ENCODE results near the gene METRN.

Gene METRN

DNA sequence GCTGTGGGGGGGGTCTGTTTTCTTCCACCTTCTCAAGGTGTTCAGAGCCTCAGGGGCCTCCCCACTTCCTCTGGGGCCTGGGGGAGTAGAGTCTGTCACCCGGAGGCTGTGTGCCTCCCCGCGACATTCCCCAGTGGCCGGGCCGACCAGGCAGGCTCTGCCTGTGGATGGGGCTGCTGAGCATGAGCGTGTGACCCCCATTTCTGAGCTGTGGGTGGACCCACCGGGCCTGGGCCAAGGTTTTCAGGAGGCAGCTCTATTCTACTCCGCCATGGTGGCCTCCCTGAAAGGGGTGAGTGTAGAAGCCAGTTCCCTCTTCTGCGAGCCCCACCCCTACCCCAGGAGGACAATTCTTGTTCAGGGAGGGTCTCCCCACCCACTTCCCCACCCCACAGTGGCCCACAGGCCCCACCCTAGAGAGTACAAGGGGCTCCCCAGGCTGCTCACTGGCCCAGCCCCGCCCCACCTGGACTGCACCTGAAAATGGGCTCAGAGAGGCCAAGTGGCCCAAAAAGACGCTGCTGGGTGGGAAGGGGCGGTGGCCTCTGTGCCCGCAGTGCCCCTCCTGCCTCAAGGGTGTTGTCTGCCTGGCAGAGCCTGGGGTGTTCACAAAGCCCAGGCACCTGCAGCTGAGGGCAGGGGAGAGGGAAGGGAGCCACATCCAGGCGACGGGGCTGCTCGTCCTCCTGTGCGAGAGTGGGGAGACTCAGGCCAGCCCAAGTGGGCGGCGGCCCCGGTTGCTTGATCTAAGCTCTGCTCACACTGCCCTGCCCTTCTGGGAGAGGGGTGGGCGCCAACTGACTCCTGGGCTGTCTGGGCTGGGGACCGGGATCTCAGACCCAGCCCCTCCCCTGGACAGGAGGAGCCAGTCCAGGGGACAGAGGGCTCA lies 47.0 kb downstream of the METRN start:
- DNase-seq, result no peak

- no peak for DNase-seq
Observed at GRCh38 chr16:762595-763268, 47.8 kb downstream of the METRN start.

GRCh38 chr16:763369-764183 lies 48.7 kb downstream of the METRN start:
- DNase-seq, result no peak

GRCh38 chr16:764184-764750 lies 49.3 kb downstream of the METRN start:
- DNase-seq, result no peak

GRCh38 chr16:764848-765487 lies 50.0 kb downstream of the METRN start:
- DNase-seq, result no peak

DNA sequence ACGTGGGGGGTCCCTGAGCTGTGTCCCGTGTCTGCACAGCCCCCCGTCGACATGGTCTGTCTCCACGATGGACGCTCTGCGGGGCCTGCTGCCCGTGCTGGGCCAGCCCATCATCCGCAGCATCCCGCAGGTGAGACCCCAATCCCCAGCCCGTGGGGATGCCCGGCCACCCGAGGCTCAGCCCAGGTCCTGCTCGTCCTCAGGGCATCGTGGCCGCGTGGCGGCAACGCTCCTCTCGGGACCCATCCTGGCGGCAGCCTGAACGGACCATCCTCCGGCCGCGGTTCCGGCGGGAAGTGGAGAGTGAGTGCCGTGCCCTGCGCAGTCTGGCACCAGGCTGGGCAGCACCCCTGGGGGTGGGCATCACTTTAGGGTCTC lies 50.6 kb downstream of the METRN start:
- no peak for DNase-seq

DNA sequence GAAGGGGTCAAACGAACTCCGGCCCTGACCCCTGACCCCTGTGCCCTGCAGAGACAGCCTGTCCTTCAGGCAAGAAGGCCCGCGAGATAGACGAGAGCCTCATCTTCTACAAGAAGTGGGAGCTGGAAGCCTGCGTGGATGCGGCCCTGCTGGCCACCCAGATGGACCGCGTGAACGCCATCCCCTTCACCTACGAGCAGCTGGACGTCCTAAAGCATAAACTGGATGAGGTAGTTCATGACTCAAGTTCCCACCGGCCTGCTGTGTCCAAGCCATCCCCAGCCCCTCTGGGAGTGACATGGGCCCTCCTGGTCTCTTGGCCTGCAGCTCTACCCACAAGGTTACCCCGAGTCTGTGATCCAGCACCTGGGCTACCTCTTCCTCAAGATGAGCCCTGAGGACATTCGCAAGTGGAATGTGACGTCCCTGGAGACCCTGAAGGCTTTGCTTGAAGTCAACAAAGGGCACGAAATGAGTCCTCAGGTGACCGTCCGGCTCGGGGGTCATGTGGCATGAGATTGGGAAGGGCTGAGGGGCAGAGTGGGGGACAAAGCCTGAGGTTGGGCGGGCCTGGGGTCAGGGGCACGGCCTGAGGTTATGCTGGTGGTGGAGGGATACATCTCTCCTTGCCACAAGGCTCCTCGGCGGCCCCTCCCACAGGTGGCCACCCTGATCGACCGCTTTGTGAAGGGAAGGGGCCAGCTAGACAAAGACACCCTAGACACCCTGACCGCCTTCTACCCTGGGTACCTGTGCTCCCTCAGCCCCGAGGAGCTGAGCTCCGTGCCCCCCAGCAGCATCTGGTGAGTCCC lies 51.3 kb downstream of the METRN start:
- DNase-seq, result no peak

DNA sequence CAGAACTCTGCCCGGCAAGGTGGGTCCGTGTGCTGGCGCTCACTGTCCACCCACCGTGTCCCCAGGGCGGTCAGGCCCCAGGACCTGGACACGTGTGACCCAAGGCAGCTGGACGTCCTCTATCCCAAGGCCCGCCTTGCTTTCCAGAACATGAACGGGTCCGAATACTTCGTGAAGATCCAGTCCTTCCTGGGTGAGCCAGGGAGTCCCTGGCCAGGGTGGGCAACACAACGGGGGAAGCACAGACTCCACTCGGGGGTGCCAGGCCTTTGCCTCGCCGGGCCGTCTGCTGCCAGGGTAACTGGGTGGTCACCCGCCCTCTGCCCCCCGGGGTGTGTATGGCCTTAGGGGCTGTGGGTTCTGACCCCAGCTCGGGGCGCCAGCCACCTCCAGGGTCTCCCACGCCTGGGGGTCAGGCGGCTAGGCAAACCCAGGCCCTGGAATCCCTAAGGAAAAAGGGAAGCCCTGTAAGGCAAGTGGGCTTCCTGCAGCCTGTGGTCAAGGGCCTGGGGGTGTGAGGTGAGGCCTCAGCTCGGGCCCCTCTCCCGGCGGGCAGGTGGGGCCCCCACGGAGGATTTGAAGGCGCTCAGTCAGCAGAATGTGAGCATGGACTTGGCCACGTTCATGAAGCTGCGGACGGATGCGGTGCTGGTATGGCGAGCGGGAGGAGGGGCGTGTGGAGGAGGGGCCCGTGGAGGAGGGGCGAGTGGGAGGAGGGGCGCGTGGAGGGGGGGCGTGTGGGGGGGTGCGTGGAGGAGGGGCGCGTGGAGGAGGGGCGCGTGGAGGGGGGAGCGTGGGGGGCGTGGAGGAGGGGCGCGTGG lies 52.1 kb downstream of the METRN start:
- no peak for DNase-seq

DNA sequence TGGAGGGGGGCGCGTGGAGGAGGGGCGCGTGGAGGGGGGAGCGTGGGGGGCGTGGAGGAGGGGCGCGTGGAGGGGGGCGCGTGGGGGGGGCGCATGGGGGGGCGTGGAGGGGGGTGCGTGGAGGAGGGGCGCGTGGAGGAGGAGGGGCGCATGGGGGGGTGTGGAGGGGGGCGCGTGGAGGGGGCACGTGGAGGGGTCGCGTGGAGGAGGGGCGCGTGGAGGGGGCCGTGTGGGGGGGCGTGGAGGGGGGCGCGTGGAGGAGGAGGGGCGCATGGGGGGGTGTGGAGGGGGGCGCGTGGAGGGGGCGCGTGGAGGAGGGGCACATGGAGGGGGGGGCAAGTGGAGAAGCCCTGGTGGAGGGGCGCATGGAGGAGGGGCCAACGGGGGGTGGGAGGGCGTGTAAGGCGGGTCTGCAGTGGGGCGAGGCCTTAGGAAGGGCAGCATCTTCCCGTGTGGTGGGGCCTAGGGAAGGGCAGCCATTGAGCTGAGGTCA lies 52.9 kb downstream of the METRN start:
- DNase-seq, result no peak

GRCh38 chr16:768428-768827 lies 53.5 kb downstream of the METRN start:
- DNase-seq, result no peak

Data from CD4-positive, alpha-beta T cell treated with Interleukin-6 for 4 hours (primary cell).